HepG2 (cell line): Measurements from ENCODE around the gene USP5. TPM values are rescaled to one million over a fixed set of nuclear protein-coding genes. Genes with fewer than 3 reads are reported as not detected.

Source experiments
- ELF3 ChIP-seq: IDR thresholded peaks from 2 replicates; pipeline ENCODE4 v1.6.1; 2016; ENCODE audit warnings: missing genetic modification reagents, missing compliant biosample characterization
- SRSF4 ChIP-seq: fragments of 200-400 bp; formaldehyde crosslinking; IDR thresholded peaks from one replicate; pipeline ENCODE4 v1.6.1; 2018; ENCODE audit warnings: mild to moderate bottlenecking, low read depth, low read length, moderate library complexity; ENCODE audit not compliant: poor library complexity, severe bottlenecking
- polyA plus RNA-seq, 8 experiments: library from polyadenylated mRNA; depleted of rRNA in 3 of 8; stranded (reverse) in 7 of 8; unstranded in 1 of 8; fragments of >200 nt; fragmentation: Illumina TruSeq in 4 of 8; extraction: Trizol in 4 of 8; gene quantifications; 2 replicates each; pipeline versions ENCODE4 v1.2.1 to v1.2.3, GENCODE V29; 2011 to 2016; ENCODE audit warnings: low read depth in 4 of 8, missing spikeins in 1 of 8, mixed read lengths in 1 of 8; ENCODE audit not compliant: insufficient read depth in 1 of 8
- total RNA-seq, 5 experiments: library from RNA; depleted of rRNA; stranded (reverse); fragments of >200 nt; fragmentation: Illumina TruSeq; extraction: Trizol; gene quantifications; 2 replicates each; pipeline ENCODE4 v1.2.3, GENCODE V29; 2016; ENCODE audit warnings: low read depth in 1 of 5
- TF ChIP-seq, protein P1 (sequence below): sonication (generic); formaldehyde crosslinking; IDR thresholded peaks from 2 replicates; pipeline ENCODE4 v1.8.0; 2022; ENCODE audit warnings: low read depth, missing genetic modification reagents
- TF ChIP-seq, protein P2 (sequence below): sonication (generic); formaldehyde crosslinking; IDR thresholded peaks from 2 replicates; pipeline ENCODE4 v1.4.0; 2020; ENCODE audit warnings: missing genetic modification reagents
- TF ChIP-seq, protein P3 (sequence below): sonication (generic); formaldehyde crosslinking; IDR thresholded peaks from 2 replicates; pipeline ENCODE4 v1.5.1; 2020; ENCODE audit warnings: mild to moderate bottlenecking, moderate library complexity, missing genetic modification reagents
- TF ChIP-seq, protein P4 (sequence below): sonication (generic); formaldehyde crosslinking; IDR thresholded peaks from one replicate; pipeline ENCODE4 v1.5.1; 2020; ENCODE audit warnings: mild to moderate bottlenecking, missing genetic modification reagents; ENCODE audit errors: not compliant biosample characterization
- TF ChIP-seq, protein P5 (sequence below): sonication (generic); formaldehyde crosslinking; IDR thresholded peaks from 2 replicates; pipeline ENCODE4 v1.9.0; 2021; ENCODE audit warnings: missing genetic modification reagents, mild to moderate bottlenecking, borderline replicate concordance

The USP5 gene
- total and polyA plus RNA-seq, 2 of the 13 experiments (the other 11 are each of a cell fraction or from before 2014, with no cell fraction given): 39.6 to 56.0 TPM

DNA sequence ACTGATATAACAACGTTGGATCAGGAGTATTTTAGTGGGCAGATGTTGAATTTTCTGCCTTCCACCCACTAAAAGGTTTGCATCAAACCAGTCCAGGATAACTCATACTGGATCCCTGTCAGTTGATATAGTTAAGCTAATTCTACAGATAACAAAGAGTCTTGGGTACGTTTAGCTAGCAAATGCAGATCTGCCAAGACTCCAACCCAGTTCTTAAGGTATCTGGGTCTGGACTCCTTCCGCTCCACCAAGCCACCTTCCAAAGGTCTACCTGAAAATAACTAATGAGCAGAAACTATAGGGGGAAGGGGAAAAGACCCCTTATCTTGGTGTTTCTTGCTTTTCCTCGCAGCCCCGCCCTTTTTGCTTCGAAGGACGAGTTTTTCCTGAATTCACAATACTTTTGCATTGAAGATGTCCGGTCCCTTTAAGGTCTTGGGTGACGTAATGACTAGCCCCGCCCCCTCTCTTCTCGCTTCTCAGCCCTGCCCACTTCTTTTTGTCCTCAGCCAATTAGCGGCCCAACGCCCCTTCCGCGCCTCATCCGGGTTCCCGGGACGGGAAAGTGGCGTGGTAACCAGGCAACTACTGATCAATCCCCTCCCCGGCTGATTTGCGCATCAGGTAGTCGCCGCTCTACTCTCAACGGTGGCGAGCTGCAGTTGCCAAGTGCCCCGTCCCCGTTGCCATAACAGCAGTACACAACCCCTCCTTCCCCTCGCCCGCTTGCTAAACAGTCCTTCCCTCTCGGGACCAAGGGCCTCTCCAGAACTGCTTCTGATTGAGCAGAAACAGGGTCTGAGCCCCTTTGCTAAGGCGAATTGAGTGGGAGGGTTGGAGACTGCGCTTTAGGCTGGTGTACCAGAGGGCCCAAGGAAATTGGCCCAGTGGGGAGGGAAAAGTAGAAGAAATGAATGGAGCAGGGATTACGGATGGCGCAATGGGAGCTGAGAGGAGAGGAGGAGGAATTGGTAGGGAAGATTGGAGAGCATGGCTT, 52.6 kb downstream of the USP5 start, which contains the start of gene LRRC23 (continued):
- TF ChIP-seq, protein P1, sequence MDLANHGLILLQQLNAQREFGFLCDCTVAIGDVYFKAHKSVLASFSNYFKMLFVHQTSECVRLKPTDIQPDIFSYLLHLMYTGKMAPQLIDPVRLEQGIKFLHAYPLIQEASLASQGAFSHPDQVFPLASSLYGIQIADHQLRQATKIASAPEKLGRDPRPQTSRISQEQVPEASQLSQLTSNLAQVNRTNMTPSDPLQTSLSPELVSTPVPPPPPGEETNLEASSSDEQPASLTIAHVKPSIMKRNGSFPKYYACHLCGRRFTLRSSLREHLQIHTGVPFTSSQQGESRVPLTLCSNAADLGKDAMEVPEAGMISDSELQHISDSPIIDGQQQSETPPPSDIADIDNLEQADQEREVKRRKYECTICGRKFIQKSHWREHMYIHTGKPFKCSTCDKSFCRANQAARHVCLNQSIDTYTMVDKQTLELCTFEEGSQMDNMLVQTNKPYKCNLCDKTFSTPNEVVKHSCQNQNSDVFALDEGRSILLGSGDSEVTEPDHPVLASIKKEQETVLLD (CRISPR knock-in tag): no peak
- TF ChIP-seq, protein P2, sequence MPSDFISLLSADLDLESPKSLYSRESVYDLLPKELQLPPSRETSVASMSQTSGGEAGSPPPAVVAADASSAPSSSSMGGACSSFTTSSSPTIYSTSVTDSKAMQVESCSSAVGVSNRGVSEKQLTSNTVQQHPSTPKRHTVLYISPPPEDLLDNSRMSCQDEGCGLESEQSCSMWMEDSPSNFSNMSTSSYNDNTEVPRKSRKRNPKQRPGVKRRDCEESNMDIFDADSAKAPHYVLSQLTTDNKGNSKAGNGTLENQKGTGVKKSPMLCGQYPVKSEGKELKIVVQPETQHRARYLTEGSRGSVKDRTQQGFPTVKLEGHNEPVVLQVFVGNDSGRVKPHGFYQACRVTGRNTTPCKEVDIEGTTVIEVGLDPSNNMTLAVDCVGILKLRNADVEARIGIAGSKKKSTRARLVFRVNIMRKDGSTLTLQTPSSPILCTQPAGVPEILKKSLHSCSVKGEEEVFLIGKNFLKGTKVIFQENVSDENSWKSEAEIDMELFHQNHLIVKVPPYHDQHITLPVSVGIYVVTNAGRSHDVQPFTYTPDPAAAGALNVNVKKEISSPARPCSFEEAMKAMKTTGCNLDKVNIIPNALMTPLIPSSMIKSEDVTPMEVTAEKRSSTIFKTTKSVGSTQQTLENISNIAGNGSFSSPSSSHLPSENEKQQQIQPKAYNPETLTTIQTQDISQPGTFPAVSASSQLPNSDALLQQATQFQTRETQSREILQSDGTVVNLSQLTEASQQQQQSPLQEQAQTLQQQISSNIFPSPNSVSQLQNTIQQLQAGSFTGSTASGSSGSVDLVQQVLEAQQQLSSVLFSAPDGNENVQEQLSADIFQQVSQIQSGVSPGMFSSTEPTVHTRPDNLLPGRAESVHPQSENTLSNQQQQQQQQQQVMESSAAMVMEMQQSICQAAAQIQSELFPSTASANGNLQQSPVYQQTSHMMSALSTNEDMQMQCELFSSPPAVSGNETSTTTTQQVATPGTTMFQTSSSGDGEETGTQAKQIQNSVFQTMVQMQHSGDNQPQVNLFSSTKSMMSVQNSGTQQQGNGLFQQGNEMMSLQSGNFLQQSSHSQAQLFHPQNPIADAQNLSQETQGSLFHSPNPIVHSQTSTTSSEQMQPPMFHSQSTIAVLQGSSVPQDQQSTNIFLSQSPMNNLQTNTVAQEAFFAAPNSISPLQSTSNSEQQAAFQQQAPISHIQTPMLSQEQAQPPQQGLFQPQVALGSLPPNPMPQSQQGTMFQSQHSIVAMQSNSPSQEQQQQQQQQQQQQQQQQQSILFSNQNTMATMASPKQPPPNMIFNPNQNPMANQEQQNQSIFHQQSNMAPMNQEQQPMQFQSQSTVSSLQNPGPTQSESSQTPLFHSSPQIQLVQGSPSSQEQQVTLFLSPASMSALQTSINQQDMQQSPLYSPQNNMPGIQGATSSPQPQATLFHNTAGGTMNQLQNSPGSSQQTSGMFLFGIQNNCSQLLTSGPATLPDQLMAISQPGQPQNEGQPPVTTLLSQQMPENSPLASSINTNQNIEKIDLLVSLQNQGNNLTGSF (CRISPR knock-in tag): no peak
- TF ChIP-seq, protein P3, sequence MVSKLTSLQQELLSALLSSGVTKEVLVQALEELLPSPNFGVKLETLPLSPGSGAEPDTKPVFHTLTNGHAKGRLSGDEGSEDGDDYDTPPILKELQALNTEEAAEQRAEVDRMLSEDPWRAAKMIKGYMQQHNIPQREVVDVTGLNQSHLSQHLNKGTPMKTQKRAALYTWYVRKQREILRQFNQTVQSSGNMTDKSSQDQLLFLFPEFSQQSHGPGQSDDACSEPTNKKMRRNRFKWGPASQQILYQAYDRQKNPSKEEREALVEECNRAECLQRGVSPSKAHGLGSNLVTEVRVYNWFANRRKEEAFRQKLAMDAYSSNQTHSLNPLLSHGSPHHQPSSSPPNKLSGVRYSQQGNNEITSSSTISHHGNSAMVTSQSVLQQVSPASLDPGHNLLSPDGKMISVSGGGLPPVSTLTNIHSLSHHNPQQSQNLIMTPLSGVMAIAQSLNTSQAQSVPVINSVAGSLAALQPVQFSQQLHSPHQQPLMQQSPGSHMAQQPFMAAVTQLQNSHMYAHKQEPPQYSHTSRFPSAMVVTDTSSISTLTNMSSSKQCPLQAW: peak; percentile 62
- TF ChIP-seq SRSF4 (no peak), ELF3 (CRISPR knock-in tag) (no peak)
- TF ChIP-seq, protein P4, sequence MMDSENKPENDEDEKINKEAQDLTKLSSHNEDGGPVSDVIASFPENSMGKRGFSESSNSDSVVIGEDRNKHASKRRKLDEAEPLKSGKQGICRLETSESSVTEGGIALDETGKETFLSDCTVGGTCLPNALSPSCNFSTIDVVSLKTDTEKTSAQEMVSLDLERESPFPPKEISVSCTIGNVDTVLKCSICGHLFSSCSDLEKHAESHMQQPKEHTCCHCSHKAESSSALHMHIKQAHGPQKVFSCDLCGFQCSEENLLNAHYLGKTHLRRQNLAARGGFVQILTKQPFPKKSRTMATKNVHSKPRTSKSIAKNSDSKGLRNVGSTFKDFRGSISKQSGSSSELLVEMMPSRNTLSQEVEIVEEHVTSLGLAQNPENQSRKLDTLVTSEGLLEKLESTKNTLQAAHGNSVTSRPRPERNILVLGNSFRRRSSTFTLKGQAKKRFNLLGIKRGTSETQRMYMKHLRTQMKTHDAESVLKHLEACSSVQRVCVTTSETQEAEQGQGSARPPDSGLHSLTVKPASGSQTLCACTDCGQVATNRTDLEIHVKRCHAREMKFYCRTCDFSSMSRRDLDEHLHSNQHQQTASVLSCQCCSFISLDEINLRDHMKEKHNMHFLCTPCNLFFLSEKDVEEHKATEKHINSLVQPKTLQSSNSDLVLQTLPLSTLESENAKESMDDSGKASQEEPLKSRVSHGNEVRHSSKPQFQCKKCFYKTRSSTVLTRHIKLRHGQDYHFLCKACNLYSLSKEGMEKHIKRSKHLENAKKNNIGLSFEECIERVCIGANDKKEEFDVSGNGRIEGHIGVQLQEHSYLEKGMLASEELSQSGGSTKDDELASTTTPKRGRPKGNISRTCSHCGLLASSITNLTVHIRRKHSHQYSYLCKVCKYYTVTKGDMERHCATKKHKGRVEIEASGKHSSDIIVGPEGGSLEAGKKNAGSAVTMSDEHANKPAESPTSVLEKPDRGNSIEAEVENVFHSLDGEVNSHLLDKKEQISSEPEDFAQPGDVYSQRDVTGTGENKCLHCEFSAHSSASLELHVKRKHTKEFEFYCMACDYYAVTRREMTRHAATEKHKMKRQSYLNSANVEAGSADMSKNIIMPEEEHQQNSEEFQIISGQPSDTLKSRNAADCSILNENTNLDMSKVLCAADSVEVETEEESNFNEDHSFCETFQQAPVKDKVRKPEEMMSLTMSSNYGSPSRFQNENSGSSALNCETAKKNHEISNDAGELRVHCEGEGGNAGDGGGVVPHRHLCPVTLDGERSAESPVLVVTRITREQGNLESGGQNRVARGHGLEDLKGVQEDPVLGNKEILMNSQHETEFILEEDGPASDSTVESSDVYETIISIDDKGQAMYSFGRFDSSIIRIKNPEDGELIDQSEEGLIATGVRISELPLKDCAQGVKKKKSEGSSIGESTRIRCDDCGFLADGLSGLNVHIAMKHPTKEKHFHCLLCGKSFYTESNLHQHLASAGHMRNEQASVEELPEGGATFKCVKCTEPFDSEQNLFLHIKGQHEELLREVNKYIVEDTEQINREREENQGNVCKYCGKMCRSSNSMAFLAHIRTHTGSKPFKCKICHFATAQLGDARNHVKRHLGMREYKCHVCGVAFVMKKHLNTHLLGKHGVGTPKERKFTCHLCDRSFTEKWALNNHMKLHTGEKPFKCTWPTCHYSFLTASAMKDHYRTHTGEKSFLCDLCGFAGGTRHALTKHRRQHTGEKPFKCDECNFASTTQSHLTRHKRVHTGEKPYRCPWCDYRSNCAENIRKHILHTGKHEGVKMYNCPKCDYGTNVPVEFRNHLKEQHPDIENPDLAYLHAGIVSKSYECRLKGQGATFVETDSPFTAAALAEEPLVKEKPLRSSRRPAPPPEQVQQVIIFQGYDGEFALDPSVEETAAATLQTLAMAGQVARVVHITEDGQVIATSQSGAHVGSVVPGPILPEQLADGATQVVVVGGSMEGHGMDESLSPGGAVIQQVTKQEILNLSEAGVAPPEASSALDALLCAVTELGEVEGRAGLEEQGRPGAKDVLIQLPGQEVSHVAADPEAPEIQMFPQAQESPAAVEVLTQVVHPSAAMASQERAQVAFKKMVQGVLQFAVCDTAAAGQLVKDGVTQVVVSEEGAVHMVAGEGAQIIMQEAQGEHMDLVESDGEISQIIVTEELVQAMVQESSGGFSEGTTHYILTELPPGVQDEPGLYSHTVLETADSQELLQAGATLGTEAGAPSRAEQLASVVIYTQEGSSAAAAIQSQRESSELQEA: no peak
- TF ChIP-seq, protein P5, sequence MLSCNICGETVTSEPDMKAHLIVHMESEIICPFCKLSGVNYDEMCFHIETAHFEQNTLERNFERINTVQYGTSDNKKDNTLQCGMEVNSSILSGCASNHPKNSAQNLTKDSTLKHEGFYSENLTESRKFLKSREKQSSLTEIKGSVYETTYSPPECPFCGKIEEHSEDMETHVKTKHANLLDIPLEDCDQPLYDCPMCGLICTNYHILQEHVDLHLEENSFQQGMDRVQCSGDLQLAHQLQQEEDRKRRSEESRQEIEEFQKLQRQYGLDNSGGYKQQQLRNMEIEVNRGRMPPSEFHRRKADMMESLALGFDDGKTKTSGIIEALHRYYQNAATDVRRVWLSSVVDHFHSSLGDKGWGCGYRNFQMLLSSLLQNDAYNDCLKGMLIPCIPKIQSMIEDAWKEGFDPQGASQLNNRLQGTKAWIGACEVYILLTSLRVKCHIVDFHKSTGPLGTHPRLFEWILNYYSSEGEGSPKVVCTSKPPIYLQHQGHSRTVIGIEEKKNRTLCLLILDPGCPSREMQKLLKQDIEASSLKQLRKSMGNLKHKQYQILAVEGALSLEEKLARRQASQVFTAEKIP (CRISPR knock-in tag): no peak
